ENCODE results near the gene TSEN15. TPM values are rescaled to one million over a fixed set of nuclear protein-coding genes. Genes with fewer than 3 reads are reported as not detected.

Gene TSEN15
- total and polyA plus RNA-seq, 2 of the 8 experiments (the other 6 are each of a cell fraction or from before 2014, with no cell fraction given): 23.4 to 31.4 TPM

DNA sequence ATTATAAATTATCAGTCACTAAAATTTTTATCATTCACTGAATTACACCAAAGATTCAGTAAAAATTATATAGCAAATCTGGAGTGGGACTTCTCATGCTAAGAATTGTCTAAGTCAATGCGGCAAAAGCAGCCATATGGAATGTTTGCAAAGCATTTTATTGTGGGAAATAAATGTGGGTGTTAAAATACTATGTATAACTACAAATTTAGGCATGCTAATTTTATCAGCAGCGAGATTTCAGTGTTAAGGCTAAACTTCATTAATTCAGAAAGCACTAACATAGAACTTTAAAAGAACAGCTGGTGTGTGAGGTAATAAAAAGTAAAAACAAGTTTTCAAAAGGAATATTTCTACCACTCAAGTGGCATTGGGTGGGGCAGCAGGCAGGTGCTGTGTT lies 35.4 kb upstream of the TSEN15 start (continued):
- TF ChIP-seq, protein P1, sequence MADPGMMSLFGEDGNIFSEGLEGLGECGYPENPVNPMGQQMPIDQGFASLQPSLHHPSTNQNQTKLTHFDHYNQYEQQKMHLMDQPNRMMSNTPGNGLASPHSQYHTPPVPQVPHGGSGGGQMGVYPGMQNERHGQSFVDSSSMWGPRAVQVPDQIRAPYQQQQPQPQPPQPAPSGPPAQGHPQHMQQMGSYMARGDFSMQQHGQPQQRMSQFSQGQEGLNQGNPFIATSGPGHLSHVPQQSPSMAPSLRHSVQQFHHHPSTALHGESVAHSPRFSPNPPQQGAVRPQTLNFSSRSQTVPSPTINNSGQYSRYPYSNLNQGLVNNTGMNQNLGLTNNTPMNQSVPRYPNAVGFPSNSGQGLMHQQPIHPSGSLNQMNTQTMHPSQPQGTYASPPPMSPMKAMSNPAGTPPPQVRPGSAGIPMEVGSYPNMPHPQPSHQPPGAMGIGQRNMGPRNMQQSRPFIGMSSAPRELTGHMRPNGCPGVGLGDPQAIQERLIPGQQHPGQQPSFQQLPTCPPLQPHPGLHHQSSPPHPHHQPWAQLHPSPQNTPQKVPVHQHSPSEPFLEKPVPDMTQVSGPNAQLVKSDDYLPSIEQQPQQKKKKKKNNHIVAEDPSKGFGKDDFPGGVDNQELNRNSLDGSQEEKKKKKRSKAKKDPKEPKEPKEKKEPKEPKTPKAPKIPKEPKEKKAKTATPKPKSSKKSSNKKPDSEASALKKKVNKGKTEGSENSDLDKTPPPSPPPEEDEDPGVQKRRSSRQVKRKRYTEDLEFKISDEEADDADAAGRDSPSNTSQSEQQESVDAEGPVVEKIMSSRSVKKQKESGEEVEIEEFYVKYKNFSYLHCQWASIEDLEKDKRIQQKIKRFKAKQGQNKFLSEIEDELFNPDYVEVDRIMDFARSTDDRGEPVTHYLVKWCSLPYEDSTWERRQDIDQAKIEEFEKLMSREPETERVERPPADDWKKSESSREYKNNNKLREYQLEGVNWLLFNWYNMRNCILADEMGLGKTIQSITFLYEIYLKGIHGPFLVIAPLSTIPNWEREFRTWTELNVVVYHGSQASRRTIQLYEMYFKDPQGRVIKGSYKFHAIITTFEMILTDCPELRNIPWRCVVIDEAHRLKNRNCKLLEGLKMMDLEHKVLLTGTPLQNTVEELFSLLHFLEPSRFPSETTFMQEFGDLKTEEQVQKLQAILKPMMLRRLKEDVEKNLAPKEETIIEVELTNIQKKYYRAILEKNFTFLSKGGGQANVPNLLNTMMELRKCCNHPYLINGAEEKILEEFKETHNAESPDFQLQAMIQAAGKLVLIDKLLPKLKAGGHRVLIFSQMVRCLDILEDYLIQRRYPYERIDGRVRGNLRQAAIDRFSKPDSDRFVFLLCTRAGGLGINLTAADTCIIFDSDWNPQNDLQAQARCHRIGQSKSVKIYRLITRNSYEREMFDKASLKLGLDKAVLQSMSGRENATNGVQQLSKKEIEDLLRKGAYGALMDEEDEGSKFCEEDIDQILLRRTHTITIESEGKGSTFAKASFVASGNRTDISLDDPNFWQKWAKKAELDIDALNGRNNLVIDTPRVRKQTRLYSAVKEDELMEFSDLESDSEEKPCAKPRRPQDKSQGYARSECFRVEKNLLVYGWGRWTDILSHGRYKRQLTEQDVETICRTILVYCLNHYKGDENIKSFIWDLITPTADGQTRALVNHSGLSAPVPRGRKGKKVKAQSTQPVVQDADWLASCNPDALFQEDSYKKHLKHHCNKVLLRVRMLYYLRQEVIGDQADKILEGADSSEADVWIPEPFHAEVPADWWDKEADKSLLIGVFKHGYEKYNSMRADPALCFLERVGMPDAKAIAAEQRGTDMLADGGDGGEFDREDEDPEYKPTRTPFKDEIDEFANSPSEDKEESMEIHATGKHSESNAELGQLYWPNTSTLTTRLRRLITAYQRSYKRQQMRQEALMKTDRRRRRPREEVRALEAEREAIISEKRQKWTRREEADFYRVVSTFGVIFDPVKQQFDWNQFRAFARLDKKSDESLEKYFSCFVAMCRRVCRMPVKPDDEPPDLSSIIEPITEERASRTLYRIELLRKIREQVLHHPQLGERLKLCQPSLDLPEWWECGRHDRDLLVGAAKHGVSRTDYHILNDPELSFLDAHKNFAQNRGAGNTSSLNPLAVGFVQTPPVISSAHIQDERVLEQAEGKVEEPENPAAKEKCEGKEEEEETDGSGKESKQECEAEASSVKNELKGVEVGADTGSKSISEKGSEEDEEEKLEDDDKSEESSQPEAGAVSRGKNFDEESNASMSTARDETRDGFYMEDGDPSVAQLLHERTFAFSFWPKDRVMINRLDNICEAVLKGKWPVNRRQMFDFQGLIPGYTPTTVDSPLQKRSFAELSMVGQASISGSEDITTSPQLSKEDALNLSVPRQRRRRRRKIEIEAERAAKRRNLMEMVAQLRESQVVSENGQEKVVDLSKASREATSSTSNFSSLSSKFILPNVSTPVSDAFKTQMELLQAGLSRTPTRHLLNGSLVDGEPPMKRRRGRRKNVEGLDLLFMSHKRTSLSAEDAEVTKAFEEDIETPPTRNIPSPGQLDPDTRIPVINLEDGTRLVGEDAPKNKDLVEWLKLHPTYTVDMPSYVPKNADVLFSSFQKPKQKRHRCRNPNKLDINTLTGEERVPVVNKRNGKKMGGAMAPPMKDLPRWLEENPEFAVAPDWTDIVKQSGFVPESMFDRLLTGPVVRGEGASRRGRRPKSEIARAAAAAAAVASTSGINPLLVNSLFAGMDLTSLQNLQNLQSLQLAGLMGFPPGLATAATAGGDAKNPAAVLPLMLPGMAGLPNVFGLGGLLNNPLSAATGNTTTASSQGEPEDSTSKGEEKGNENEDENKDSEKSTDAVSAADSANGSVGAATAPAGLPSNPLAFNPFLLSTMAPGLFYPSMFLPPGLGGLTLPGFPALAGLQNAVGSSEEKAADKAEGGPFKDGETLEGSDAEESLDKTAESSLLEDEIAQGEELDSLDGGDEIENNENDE (IDR thresholded peaks at IDR 0.05; ENCODE audit: insufficient replicate concordance, low read length): no peak
- TF ChIP-seq SIN3A (conservative IDR thresholded peaks at IDR 0.05 in 1 of 2, IDR thresholded peaks at IDR 0.05 in 1 of 2; ENCODE audit: low read depth in 1 of 2, low read length in 2 of 2) (no peak), CBX5 (IDR thresholded peaks at IDR 0.05; ENCODE audit: low read depth, low read length) (no peak), YY1 (IDR thresholded peaks at IDR 0.05; ENCODE audit: low read depth, low read length) (no peak), SIX5 (IDR thresholded peaks at IDR 0.05; ENCODE audit: low read depth, low read length) (no peak), TAF1 (IDR thresholded peaks at IDR 0.05; ENCODE audit: low read depth, low read length) (no peak), JUN (IDR thresholded peaks at IDR 0.05; ENCODE audit: low read depth, low read length) (no peak), SUZ12 (IDR thresholded peaks at IDR 0.05; ENCODE audit: low read length) (no peak), TCF12 (IDR thresholded peaks at IDR 0.05; ENCODE audit: low read depth, low read length) (no peak), BCL11A (IDR thresholded peaks at IDR 0.05; ENCODE audit: low read depth in 2 of 2, low read length in 2 of 2) (no peak), KDM1A (IDR thresholded peaks at IDR 0.05; ENCODE audit: borderline replicate concordance, low read length) (no peak)
- TF ChIP-seq, protein P2, sequence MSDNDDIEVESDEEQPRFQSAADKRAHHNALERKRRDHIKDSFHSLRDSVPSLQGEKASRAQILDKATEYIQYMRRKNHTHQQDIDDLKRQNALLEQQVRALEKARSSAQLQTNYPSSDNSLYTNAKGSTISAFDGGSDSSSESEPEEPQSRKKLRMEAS (IDR thresholded peaks at IDR 0.05): no peak

All from H1 (cell line).